HG03139 (cell line): Measurements from ENCODE around the gene DNM2.
"Not testable (repeated sequence)": the region's sequence is repeated elsewhere in the genome, so short reads cannot be mapped to it uniquely, and the experiment has no call there.

Experiments
- ATAC-seq: cut with Tn5 transposase; IDR thresholded peaks from one replicate; pipeline ENCODE4 v1.9.1; 2021; ENCODE audit not compliant: unreplicated experiment

The DNM2 gene

GRCh38 chr19:10751109-10751953 is 33.5 kb downstream of the DNM2 start:
- ATAC-seq = no peak

- ATAC-seq = no peak
Measured at GRCh38 chr19:10752237-10752912, 34.5 kb downstream of the DNM2 start.

- no peak for ATAC-seq
Measured at GRCh38 chr19:10752913-10753704, 35.2 kb downstream of the DNM2 start.

GRCh38 chr19:10756371-10756770 is 38.5 kb downstream of the DNM2 start:
- ATAC-seq = no peak

GRCh38 chr19:10756791-10757190 is 38.9 kb downstream of the DNM2 start:
- ATAC-seq = no peak

GRCh38 chr19:10758050-10758449 is 40.2 kb downstream of the DNM2 start:
- ATAC-seq = not testable (repeated sequence)

GRCh38 chr19:10758978-10759377 is 41.1 kb downstream of the DNM2 start:
- ATAC-seq = no peak

- peak; percentile 39 for ATAC-seq
Measured at GRCh38 chr19:10760273-10760944, 42.5 kb downstream of the DNM2 start.

- no peak for ATAC-seq
Measured at GRCh38 chr19:10761443-10762250, 43.8 kb downstream of the DNM2 start.

GRCh38 chr19:10762656-10763055 is 44.8 kb downstream of the DNM2 start:
- ATAC-seq = no peak

GRCh38 chr19:10763411-10763810 is 45.5 kb downstream of the DNM2 start:
- ATAC-seq = no peak

GRCh38 chr19:10763828-10764339 is 46.0 kb downstream of the DNM2 start:
- ATAC-seq = no peak

- no peak for ATAC-seq
Measured at GRCh38 chr19:10764340-10764894, 46.5 kb downstream of the DNM2 start.

GRCh38 chr19:10766049-10766623 is 48.3 kb downstream of the DNM2 start:
- ATAC-seq = no peak

- no peak for ATAC-seq
Measured at GRCh38 chr19:10766671-10767201, 48.9 kb downstream of the DNM2 start.

- no peak for ATAC-seq
Measured at GRCh38 chr19:10767726-10768125, 49.8 kb downstream of the DNM2 start.

- no peak for ATAC-seq
Measured at GRCh38 chr19:10768369-10768768, 50.5 kb downstream of the DNM2 start.

- ATAC-seq = no peak
Measured at GRCh38 chr19:10768936-10769335, 51.1 kb downstream of the DNM2 start.
